Lung (tissue), 12 donors: Measurements from ENCODE around the gene CCDC43. TPM values are rescaled to one million over a fixed set of nuclear protein-coding genes. Genes with fewer than 3 reads are reported as not detected.
"Not testable (repeated sequence)": the region's sequence is repeated elsewhere in the genome, so short reads cannot be mapped to it uniquely, and the experiment has no call there.

Experiments used
- ATAC-seq: fragments of 200-7000 bp; cut with Tn5 transposase; one replicate; pipeline ENCODE4 v1.9.1; 2020; ENCODE audit warnings: moderate number of reproducible peaks; ENCODE audit not compliant: insufficient read depth, low FRiP score
- DNase-seq, 3 donors: peaks; one replicate each; pipeline ENCODE4 v3.0.0-alpha.2; 2013 to 2017
- H3K27ac ChIP-seq, 2 donors: one replicate each; pipeline ENCODE4 v1.5.1; 2013; ENCODE audit warnings: mild to moderate bottlenecking in 2 of 2, moderate library complexity in 2 of 2, control low read depth in 1 of 2, inconsistent platforms in 1 of 2, low read depth in 1 of 2, low read length in 1 of 2
- H3K27me3 ChIP-seq, 3 donors: one replicate each; pipeline ENCODE4 v1.5.1; 2013; ENCODE audit warnings: low read length in 2 of 3; ENCODE audit not compliant: control insufficient read depth in 3 of 3, insufficient read depth in 3 of 3
- H3K36me3 ChIP-seq, 4 donors: one replicate each; pipeline ENCODE4 v1.5.1; 2013; ENCODE audit warnings: low read length in 4 of 4, mild to moderate bottlenecking in 1 of 4, moderate library complexity in 1 of 4; ENCODE audit not compliant: control insufficient read depth in 4 of 4, insufficient read depth in 4 of 4
- H3K4me1 ChIP-seq, 5 donors: one replicate each; pipeline ENCODE4 v1.5.1; 2013; ENCODE audit warnings: low read length in 5 of 5, mild to moderate bottlenecking in 2 of 5, moderate library complexity in 1 of 5; ENCODE audit not compliant: control insufficient read depth in 5 of 5, insufficient read depth in 5 of 5
- H3K4me3 ChIP-seq: one replicate; pipeline ENCODE4 v1.5.1; 2013; ENCODE audit warnings: mild to moderate bottlenecking, control low read depth, moderate library complexity
- H3K9ac ChIP-seq, 2 donors: one replicate each; pipeline ENCODE4 v1.5.1; 2013; ENCODE audit warnings: low read length in 2 of 2, control low read depth in 1 of 2; ENCODE audit not compliant: insufficient read depth in 1 of 2
- H3K9me3 ChIP-seq, 4 donors: one replicate each; pipeline ENCODE4 v1.5.1; 2013; ENCODE audit warnings: low read length in 3 of 4, mild to moderate bottlenecking in 1 of 4, moderate library complexity in 1 of 4; ENCODE audit not compliant: control insufficient read depth in 4 of 4, insufficient read depth in 3 of 4
- WGBS, 2 donors: extraction: QIAGEN DNeasy Blood & Tissue Kit; methylation state at CpG; one replicate each; pipeline ENCODE4 v1.1.7; 2013; 5-methylcytosine and 5-hydroxymethylcytosine counted together
- polyA plus RNA-seq, 2 donors: library from polyadenylated mRNA; stranded (reverse); fragments of 200-250 nt; gene quantifications; one replicate each; pipeline ENCODE4 v1.2.1, GENCODE V29; 2013
- total RNA-seq, 2 donors: library from RNA; depleted of rRNA in 1 of 2; stranded (reverse); fragments of >200 nt in 1 of 2; gene quantifications; one replicate each; pipeline ENCODE4 v1.2.1, GENCODE V29; 2014 to 2021
- TF ChIP-seq, protein P1 (sequence below): IDR thresholded peaks from 2 replicates; pipeline ENCODE4 v1.5.1; 2012; ENCODE audit warnings: mild to moderate bottlenecking; ENCODE audit errors: control extremely low read depth, extremely low read depth
- donor health status: control.
- donor health status: control.
- donor health status: Bipolar disorder and iron deficiency.
- donor health status: healthy.
- donor health status: DM: yes; HTN: yes; CAD: no.

Gene CCDC43
- total and polyA plus RNA-seq, 4 donors = 13.5 to 21.4 (median 18.7) TPM

- H3K27me3 ChIP-seq = no peaks in the 10 kb centered on the region
- H3K9ac ChIP-seq = no peak overlapping the region
- H3K27ac ChIP-seq = no peak overlapping the region
- H3K9me3 ChIP-seq = no peaks in the 10 kb centered on the region
- TF ChIP-seq, protein P1, sequence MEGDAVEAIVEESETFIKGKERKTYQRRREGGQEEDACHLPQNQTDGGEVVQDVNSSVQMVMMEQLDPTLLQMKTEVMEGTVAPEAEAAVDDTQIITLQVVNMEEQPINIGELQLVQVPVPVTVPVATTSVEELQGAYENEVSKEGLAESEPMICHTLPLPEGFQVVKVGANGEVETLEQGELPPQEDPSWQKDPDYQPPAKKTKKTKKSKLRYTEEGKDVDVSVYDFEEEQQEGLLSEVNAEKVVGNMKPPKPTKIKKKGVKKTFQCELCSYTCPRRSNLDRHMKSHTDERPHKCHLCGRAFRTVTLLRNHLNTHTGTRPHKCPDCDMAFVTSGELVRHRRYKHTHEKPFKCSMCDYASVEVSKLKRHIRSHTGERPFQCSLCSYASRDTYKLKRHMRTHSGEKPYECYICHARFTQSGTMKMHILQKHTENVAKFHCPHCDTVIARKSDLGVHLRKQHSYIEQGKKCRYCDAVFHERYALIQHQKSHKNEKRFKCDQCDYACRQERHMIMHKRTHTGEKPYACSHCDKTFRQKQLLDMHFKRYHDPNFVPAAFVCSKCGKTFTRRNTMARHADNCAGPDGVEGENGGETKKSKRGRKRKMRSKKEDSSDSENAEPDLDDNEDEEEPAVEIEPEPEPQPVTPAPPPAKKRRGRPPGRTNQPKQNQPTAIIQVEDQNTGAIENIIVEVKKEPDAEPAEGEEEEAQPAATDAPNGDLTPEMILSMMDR = no peak
- H3K4me1 ChIP-seq = peaks cover 0 to 11% (median 1%) of the 10 kb centered on the region in 5 donors
- DNase-seq (no peak), ATAC-seq (no peak)
- H3K4me3 ChIP-seq = no peak overlapping the region
- H3K36me3 ChIP-seq = peaks cover 0 to 3% (median 0%) of the 10 kb centered on the region in 4 donors
- 76 to 82% methylated on average over 11 of the region's 11 CpGs for WGBS, 2 donors
These were observed 4.0 kb upstream of the CCDC43 start for GRCh38 chr17:44693609-44694008.

DNA sequence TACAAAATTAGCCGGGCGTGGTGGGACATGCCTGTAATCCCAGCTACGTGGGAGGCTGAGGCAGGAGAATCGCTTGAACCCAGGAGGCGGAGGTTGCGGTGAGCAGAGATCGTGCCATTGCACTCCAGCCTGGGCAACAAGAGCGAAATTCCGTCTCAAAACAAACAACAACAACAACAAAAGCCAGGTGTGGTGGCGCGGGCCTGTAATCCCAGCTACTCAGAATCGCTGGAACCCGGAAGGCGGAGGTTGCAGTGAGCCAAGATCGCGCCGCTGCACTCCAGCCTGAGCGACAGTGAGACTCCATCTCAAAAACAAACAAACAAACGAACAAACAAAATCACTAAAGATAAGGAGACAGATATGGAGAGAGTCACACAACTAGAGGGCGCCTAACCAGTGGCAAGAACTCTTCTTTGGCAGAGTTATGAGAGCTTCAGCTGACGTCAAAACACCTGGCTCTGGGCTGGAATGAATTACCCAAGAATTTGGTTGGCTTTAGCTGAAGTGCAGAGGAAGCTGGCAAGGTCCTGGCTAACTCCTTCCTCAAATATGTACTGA, 1.2 kb upstream of the CCDC43 start:
- H3K27ac ChIP-seq, H3K36me3 ChIP-seq, H3K27me3 ChIP-seq, ATAC-seq, H3K4me3 ChIP-seq, H3K9me3 ChIP-seq, H3K9ac ChIP-seq: not testable (repeated sequence)
- DNase-seq = peak in 1 of 3 donors; percentile 21
- WGBS, 2 donors = 86 to 88% methylated on average over 21 of the region's 21 CpGs
- peaks cover 0 to 14% (median 1%) of the 10 kb centered on the region in 5 donors for H3K4me1 ChIP-seq

GRCh38 chr17:44688675-44689476, 700 bp downstream of the CCDC43 start:
- DNase-seq (no peak), ATAC-seq (no peak)
- Histone ChIP-seq H3K4me1 (peaks cover 0 to 14% (median 1%) of the 10 kb centered on the region in 5 donors), H3K36me3 (peaks cover 2 to 6% (median 3%) of the 10 kb centered on the region in 4 donors), H3K27ac (peak overlapping the region; percentile 5 to 88), H3K27me3 (no peaks in the 10 kb centered on the region), H3K9me3 (no peaks in the 10 kb centered on the region), H3K4me3 (peak overlapping the region; percentile 82), H3K9ac (peak overlapping the region; percentile 82 to 92)
- 4 to 6% methylated on average over 13 of the region's 13 CpGs for WGBS, 2 donors
- TF ChIP-seq, protein P1 = no peak

DNA sequence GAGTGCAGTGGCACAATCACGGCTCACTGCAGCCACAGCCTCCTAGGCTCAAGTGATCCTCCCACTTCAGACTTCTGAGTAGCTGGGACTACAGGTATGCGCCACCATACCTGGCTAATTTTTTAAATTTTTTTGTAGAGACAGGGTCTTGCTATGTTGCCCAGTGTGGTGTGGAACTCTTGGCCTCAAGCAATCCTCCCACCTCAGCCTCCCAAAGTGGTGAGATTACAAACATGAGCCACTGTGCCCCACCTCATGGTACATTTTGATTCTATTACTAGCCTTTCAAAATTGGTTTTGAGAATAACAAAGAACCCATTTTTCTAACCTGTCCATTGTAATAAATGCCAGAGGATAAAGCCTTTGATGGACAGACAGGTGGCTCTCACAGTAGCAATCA, 1.4 kb downstream of the CCDC43 start:
- Histone ChIP-seq H3K9me3 (no peaks in the 10 kb centered on the region), H3K27me3 (no peaks in the 10 kb centered on the region), H3K9ac (no peak overlapping the region), H3K4me1 (peaks cover 0 to 14% (median 1%) of the 10 kb centered on the region in 5 donors), H3K4me3 (no peak overlapping the region), H3K27ac (no peak overlapping the region), H3K36me3 (peaks cover 2 to 10% (median 4%) of the 10 kb centered on the region in 4 donors)
- TF ChIP-seq, protein P1 = no peak
- DNase-seq (no peak), ATAC-seq (no peak)
- 88 to 100% methylated on average over 2 of the region's 2 CpGs for WGBS, 2 donors
